Glomerular visceral epithelial cell (primary cell): ENCODE results near the gene SLX9.

Experiments used
- DNase-seq: peaks from one replicate; pipeline ENCODE4 v3.0.0-alpha.2; 2016; ENCODE audit errors: extremely low spot score

Gene SLX9

DNA sequence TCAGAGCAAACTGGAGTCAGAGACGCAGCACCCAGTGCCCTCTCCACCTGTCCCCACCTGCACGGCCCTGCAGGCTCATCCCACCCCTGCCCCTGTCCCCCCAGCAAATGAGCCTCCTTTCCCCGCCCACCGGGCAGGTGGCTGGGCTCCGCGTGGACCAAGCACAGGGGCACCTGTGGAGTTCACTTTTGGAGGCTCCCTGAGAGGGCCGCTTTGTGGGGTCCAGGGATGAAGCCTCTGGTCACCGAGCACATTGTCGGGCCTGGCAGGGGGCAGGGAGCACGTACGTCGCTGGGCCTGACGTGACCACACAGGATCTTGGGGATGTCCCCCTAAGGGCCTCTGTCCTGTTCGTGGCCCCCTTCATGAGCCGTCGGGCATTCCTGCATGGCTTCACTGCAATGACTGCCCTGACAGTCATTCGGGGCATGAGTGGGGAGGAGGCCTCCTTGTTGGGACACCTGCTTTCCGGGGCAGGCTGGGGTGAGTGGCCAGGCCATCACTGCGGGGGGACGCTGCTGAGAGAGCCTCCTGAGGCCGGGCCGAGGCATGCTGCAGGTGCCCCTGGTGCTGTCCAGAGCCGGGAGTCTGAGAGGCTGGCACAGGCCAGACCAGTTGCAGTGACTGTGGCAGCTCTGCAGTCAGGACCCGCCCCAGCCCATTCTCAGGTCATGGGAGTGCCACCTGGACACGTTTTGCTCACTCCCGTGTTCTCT lies 19.7 kb downstream of the SLX9 start:
- DNase-seq = no peak

DNA sequence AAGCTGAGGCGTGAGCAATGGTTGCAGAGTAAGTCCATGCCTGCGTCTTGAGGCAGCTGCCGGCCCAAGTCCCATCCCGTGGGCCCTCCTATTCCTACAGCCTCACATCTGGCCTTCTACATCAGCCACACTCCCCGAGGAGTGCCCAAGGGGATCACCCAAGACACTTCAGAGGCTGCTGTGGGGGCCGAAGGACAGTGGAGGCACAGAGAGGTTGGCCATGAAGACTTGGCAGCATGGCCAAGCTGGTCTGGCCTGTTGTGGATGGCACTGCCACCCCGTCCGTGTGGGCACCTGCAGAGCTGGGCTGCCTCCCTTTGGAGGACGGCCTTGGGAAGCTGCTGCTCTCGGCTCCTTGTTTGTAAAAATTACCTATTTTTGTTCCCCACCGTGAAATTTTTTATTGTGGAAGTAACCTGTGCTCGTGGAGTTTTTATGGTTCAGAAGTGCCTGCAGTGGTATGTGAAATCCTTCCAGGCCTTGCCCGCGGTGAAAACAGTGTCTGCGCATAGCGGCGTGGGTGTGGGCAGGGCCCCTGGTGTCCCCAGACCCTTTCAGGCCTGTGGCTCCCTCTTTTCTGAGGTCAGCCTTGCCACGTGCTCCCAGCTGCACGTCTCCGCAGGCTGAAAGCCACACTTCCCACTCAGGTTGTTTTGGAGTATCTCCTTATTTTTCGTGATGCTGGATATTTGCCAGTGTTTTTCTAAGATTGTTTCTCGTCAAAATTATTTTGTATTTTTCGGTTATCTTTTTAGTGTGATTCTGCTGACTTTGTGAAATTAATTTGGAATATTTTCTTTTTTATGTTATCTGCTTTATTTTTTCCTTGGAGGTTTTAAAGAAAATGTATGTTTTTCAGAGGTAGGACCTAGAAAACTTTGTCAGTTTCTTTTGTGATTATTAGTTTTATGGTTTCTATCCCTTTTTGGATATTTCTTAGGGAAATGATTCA lies 20.6 kb downstream of the SLX9 start:
- no peak for DNase-seq

DNA sequence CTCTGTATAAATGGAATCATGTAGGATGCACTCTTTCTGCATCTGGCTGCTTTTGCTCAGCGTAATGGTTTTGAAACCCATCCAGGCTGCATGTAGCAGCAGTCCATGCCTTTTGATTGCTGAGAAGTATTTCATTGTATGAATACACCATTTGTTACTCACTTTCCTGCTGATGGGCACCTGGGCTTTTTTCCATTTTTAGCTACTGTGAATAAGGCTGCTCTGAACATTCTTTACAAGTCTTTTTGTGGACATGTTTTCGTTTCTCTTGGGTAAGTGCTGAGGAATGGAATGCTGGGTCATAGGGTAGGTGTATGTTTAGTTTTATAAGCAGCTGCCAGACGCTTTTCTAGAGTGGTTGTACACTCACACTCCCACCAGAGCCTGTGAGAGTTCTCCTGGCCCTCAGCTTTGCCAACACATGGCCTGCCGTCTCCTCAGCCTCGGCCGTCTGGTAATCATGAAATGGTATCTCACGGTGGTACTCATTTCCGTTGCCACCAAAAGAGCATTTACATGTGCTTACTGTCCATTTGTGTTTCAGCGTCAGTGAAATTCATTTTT lies 22.7 kb downstream of the SLX9 start:
- peak; percentile 30 for DNase-seq

DNA sequence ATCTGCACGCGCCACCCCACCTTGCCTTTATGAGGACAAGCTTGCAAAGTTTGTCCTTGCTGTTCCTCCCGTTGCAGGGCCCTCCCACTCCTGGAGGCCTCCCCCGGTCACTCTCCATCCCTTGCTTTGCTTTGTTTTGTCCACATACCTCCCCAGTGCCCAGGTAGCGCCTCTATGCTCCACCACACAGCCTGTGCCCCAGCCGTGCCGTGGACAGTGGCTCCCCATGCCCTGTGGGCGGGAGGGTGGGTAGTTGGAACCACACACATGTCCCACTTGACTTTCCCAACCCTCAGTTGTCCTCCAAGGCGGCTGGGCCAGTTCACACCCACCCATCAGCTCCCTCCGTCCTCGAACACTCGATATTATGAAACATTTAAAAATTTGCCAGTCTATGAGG lies 24.6 kb downstream of the SLX9 start:
- no peak for DNase-seq

DNA sequence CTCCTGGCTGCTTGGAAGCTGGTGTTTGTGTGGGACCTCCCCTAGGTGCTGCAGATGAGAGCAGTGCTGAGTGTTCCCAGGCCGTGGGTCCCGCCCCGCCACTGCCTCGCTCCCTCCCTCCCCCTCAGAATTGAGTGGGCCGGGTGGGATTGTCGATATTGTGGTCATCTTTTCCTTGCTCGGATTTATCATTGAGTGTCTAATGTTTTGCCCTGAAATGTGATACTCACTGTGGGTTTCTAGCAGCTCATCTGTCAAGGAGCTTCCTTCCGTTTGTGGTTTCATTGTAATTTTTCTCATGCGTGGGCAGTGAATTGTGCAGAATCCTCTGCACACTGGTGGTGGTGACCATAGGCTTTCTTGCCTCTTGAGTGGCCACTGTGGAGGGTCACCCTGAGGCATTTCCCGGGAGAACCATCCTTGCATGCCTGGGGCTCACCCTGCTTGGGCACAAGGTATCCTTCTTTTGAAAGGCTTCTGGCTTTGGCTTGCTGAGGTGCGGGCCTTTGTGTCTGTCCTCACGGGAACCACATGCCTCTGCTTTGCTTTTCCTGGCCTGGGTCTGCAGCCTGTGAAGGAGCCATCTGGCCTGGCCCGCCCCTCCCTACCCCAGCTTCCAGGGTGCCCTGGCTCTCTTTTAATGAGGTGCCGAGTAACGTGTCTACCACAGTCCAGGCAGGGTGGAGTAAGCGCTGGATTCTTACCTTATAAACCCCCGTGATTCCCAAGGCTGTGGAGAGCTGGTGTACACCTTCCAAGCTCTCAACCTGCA lies 25.6 kb downstream of the SLX9 start:
- DNase-seq = peak; percentile 25

DNA sequence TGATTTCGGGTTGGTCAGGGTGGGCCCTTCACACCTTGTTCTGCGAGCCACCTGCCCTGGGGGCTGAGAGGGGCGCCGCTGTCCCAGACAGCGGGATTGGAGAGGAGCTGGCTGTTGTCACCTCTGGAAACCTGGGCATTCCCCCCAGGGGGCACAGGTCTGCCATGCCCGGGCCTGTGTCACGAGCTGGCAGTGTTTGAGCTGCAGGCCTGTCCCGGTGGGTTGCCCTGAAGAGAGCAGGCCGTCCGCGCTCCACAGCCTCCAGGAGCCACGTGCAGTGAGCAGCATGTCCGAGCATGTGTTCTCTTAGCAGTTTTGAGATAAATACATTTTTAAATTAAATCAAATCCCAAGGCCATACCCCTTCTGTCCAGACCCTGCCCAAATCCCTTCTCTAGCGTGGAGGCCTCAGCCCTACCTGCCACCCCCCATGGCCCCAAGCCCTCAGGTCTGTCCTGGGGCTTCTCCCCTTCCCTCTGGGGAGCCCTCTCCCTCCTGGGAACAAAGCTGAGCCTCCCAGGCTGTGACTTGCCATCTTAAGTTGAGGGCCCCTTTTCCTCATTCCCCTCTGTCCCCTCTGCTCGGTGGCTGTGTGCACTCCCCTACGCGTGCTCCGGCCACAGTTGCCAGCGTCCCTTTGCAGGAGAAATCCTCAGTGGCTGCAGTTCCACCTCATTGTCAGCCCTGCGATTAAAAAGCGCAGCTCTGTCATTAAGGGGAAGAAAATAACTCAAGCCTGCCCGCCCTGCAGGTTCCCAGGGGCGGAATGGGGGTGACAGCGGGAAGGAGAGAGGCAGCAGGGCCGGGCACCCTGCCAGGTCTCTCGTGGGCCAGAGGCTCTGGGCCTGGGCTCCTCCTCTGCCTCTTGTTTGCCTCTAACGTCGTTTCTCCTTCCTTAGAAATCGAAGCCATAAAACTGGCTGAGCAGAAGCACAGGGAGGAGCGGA lies 26.6 kb downstream of the SLX9 start:
- DNase-seq = no peak

DNA sequence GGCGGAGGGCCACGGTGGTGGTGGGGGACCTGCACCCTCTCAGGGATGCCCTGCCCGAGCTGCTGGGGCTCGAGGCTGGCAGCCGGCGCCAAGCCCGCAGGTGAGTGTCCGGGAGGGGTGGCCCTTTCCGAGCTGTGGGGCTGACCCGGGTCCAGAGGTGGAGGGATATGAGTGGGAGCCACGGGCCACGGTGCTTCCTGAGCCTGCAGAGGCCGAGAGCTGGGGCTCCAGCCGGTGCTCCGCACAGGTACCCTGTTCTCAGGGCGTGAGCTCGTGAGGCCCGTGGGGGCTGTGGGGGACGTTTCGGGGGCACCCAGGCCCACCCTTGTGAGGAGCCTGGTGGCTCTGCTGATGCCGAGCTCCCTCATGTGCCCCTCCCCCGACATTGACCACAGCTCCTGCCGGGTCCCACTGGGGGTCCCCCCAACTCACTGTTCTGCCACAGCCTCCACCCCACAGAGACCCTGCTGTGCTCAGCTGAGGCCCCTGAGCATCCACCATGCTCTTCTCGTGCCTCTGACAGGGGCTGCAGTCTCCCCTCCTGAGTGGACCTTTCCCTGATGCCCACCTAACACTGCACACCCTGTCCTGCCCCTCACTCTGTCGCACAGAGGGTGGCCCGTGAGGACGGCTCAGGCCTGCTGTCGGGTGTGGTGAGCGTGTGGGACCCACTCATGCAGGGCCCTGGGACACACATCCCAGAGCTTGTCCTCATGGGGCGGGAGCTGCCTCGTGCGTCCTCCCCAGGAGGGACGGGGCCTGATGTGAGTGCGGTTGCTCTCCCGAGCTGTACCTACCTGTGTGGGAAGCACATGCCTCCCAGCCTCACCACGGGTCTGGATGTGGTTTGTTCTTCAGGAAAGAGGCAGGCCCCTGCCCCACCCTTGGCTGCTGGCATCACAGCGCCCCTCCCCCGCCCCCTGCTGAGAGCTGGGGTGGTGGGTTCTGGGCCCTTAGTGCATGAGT lies 27.5 kb downstream of the SLX9 start:
- no peak for DNase-seq

DNA sequence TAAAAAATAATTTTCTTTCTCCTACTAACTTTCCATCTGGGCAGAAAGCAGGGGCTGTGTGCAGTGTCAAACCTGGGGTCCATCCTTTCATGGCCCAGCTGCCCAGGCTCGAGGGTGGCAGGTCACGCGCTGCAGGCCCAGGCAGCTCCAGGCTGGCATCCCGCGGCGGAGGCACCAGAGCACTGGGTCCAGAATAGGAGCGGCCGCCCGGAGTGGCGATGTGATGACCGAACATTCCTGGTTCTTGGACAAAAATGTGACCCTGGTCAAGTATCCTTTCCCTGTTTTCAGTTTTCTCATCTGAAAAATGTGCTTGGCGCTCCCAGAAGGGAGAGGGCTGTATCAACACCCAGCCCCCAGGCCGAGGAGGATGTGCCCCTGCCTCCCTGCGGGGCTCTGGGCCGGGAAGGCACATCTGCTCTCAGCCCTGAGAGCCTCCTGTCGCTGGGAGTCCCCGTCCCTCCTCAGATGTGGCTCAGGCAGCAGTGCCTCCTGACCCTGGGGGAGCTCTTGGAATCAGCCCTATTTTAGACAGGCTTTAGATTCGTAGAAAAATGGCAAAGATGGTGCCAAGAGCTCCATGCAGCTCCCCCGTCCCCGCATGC lies 29.3 kb downstream of the SLX9 start:
- DNase-seq = no peak

DNA sequence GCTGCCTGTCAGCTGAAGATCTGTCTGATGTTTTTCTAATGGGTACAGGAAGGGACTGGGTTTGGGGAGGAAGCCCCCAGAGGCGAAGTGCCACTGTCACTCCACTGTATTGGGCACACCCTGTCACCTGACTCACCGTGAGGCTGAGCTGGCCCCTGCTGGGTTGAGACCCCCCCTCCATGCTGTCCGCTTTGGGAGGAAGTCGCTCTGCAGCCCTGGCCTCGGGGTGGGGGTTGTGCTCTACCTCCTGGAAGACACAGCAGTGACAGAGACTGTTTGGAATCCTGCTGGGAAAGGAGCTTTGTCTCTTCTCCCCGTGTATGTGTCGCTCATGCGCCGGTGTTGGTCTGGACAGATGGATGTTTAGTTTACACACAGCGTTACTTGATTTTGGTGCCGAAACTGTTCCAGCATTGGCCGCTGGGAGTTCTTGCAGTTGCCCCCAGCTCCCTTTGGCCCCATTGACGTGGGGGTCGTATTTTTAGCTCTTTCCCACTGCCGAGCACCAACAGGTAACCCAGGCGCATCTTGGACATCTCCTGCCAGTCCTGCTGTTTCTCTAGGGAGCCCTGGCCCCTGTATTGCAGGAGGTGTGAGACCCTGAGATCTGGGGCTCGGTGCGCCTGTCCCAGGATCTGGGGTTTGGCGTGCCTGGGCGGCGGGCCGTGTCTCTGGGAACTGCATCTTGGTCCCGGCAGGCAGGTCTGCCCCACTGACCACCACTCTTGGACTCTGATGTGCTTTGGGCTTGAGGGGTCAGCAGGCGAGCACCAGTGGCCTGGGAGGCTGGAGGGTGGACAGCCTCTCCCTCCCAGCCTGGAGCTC lies 30.3 kb downstream of the SLX9 start:
- DNase-seq = peak; percentile 56

DNA sequence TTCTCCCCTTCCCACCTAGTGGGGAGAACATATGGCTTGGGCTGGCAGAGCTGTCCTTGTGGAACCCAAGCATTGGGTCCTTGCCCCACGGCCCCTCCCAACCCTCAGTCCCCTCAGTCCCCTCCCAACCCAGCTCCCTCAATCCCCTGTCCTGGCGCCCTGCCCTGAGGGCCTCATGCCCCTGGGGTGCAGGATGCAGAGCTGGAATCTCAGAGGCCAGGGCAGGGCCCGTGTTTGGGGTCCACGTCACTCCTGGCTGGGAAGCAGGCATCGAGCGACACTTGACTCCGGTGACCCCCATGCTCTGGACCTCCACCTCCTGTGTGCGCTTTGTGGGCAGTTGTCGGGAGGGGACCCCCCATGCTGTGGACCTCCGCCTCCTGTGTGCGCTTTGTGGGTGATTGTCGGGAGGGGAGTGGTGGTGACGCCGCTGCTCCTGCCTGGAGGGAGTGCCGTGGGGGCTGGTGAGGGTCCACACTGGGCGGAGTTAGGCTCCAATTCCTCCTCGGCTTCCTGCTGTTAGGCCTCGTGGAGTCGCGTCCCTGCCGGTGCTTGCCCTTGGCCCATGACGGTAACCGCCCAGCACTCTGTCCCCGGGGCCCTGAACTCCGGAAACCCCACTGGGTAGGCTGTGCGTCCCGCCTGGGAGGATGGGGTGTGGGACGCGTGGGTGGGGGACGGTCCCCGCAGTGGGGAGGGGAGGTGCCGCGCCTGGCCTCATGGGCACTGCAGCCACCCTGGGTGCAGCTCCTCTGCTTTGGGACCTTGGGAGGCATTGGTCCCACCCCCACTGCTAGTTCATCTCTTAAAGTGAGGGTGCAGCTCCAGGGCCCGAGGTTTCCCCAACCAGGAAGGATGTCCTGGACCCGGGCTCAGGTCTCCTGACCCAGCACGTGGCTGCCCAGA lies 31.2 kb downstream of the SLX9 start:
- no peak for DNase-seq

DNA sequence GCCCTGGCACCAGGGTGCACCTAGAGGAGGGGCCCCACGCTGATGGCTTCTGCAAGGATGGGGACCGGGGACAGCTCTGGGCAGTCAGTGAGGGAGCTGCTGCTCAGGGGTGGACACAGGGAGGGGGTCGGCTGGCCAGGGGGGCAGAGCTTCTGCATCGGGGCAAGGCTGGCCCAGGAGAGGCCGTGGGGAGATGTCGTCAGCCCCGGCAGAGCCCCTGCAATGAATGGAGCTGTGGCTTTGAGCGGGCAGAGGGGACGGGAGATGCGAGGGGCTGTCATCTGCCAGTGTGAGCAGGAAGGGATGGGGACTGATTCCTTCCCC lies 31.8 kb downstream of the SLX9 start:
- DNase-seq = no peak

DNA sequence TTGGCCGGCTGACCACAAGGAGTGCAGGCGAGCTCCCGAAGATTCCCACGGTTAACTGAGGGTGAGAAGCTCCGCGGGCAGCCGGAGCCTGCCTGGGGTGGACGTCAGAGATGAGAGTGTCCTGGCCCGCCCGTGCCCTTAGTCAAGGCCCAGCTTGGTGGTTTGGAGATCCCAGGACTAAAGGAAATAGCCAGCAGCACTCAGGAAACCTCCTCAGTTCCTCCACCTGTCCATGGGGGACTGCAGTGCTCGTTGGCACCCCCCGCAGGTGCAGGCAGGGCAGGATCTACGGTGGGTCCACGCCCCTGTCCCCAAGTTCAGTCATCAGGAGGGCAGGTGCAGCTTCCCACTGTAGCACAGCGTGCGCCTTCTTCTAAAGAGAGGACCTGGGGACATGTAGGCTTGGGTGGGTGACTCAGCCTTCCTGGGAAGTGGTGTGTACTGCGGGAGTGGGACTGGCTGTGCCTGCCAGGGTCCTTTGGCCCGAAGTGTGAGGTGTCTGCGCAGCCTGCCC lies 32.5 kb downstream of the SLX9 start:
- no peak for DNase-seq

DNA sequence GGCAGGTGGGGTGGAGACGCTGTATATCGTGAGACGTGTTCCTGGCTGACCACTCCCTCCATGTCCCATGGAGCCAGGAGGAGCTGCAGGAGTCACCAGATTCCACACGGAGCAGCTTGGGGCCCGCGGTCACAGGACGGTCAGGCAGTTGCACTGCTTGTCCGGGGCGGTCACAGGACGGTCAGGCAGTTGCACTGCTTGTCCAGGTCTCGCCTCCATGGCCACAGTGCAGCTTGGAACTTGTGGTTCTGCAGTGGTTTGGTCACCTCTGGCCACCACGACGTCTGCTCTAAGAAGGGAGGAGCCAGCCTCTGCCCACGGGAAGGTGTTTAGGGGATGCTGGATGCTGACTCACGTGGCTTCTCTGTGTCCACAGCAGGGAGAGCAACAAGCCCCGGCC lies 33.0 kb downstream of the SLX9 start:
- peak; percentile 57 for DNase-seq

DNA sequence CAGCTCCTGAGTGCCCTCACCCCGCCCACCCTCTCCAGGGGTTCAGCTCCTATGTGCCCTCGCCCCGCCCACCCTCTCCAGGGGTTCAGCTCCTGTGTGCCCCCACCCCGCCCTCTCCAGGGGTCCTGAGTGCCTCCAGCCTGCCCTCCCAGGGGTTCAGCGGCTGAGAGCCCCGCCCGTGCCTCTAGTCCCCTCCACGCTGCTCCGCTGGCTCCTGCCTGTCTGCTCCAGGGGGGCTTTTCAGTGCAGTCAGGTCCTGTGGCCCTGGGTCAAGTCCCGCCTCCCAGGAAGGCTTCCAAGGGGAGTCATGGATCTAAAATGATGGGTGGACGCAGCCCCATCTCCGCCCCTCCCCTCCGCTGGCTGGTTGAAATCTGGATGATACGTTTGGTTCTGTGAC lies 33.8 kb downstream of the SLX9 start:
- no peak for DNase-seq

DNA sequence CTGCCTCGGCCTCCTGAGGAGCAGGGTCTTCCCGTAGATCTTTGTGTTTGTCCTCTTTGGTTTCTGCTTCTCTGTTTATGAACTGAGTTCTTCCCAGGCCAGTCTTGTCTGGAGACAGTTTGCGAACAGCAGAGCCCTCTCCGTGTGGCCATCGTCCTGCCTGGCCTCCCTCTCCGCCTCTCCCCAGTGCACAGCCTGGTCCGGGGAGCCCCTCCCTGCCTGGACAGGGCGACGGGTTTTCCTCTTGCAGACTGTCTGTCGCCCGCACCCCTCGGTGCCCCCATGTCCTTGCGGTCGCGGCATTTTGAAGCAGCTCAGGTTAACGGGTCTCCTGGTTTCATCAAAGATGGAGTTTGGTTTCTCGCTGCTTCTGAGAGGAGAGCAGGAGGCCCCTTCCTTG lies 34.8 kb downstream of the SLX9 start:
- DNase-seq = no peak

DNA sequence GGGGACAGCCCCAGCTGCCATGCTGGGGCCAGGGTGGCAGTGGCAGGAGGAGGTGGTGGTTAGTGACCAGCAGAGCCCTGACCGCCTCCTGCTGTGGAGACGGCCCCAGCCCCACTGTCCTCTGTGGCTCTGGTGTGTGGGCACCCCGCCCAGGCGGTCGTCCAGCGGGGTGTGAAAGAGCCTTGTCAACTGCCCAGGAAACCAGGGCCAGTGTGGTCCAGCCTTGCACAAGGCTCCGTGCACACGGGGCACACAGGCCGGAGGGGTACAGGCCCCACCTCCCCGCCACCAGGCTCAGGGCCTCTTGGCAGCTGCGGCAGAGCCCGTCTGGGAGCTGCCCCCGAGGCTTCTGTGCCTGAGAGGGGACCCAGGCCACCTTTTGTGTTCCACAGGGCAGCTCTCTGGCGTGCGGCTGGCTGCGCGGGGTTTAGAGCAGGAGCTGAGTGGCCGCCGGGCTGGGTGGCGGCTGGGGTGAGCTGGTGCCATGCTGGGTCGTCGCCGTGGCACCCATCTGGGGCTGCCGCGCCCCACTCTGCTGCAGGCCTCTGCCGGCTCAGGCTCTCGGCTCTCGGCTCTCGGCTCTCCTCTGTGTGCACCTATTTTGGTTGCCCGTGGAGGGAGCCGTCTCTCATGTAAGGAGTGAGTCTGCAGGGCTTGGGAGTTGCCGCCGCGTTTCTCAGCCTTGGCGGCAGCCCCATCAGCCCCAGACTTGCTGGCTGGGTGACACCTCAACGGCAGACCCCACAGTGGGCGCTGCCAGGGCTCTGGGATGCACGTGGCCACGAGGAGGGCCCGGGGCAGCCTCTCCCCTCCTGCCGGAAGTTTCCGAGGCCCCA lies 36.1 kb downstream of the SLX9 start:
- DNase-seq = no peak
